Bronchial epithelial cell (primary cell): ENCODE measurements around the gene HGS. TPM values are rescaled to one million over a fixed set of nuclear protein-coding genes. Genes with fewer than 3 reads are reported as not detected.
"Not testable (repeated sequence)": the region's sequence is repeated elsewhere in the genome, so short reads cannot be mapped to it uniquely, and the experiment has no call there.

ENCODE experiments used
- DNase-seq: peaks from one replicate; pipeline ENCODE4 v3.0.0-alpha.2; 2010; ENCODE audit warnings: low read depth
- FAIRE-seq: peaks from 2 replicates; lab custom pipeline; 2011; peaks lifted over from hg19 to GRCh38; lab: Jason Lieb, UNC
- H3K27me3 ChIP-seq: 2 replicates; pipeline ENCODE4 v1.5.1; 2011; ENCODE audit warnings: low read length; ENCODE audit not compliant: control insufficient read depth, insufficient read depth
- H3K36me3 ChIP-seq: 2 replicates; pipeline ENCODE4 v1.5.1; 2011; ENCODE audit warnings: low read length; ENCODE audit not compliant: control insufficient read depth, insufficient read depth
- H3K4me3 ChIP-seq: 2 replicates; pipeline ENCODE4 v1.5.1; 2011; ENCODE audit warnings: mild to moderate bottlenecking, low read depth, low read length, control low read depth
- CTCF ChIP-seq: IDR thresholded peaks from 2 replicates; pipeline ENCODE4 v1.5.1; 2011; ENCODE audit warnings: mild to moderate bottlenecking, moderate library complexity, low read length, control low read depth, inconsistent platforms; ENCODE audit not compliant: insufficient read depth, severe bottlenecking
- total RNA-seq: library from RNA; depleted of rRNA; stranded (reverse); fragments of >200 nt; gene quantifications from 2 replicates; pipeline ENCODE4 v1.2.1, GENCODE V29; 2014

HGS gene
- total RNA-seq, 1 donor from 2014 or later, result 77.7 TPM

DNA sequence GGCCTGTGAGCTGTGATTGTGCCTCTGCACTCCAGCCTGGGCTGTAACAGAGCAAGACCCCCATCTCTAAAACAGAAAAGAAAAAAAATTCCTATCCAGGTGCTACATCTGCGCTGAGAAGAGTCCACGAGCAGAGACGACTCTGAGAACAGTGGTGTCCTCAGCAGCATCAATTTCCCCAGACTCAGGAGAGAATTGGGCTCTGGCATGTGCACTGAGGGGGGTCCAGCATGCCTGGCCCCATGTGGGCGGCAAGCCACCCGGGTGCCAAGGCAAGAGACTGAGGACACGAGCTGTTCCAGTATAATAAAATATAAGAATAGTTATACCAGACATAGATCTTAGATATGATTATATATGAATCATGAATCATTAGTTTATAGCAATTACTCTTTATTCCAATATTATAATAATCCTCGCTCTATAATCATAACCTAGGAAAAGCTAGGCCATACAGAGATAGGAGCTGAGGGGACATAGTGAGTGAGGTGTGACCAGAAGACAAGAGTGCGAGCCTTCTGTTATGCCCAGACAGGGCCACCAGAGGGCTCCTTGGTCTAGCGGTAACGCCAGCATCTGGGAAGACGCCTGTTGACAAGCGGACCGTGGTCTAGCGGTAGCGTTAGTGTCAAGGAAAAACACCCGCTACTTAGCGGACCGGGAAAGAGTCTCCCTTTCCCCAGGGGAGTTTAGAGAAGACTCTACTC, 8.1 kb upstream of the HGS start:
- not testable (repeated sequence) for H3K27me3 ChIP-seq, FAIRE-seq, H3K4me3 ChIP-seq
- peak; percentile 26 for DNase-seq
- peak; percentile 57 for TF ChIP-seq CTCF
- peaks cover 23% of the 10 kb centered on the region for H3K36me3 ChIP-seq

DNA sequence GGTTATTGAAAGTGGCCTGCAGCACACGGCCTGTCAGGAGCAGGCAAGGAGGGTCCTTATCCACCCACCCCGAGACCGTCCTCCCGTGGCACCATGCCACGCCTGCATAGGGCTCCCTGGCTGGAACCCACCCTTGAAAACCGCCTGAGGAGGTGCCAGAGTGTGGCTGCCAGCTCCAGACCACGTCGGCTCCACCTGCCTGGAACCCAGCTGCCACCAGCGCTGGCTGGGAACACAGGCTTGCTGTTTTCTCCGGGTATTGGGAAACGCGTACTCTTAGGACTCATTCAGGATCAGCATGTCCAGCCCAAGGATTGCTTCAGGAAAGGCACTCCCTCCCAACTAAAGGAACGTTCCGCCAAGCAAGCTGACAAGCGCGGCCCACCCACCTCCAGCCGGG, 6.9 kb upstream of the HGS start:
- no peak for TF ChIP-seq CTCF
- H3K4me3 ChIP-seq, result no peak overlapping the region
- H3K27me3 ChIP-seq, result no peaks in the 10 kb centered on the region
- no peak for DNase-seq
- H3K36me3 ChIP-seq, result peaks cover 22% of the 10 kb centered on the region
- no peak for FAIRE-seq

DNA sequence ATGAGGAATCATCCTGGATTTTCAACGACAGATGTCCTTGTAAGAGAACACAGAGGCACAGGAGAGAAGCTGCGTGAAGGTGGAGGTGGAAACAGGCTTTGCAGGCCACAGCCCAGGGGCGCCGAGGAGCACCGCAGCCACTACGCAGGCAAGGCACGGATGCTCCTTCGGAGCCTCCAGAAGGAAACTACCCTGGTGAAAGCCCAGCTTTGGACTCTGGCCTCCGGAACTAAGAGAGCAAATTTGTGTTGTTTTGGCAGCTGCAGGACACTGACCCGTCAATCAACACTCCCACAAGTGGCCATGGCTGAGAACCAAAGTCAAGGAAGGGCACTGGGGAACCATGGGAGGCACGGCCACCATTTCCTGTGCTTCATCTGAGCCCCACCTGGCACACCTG, 3.7 kb upstream of the HGS start:
- Histone ChIP-seq H3K36me3 (peaks cover 7% of the 10 kb centered on the region), H3K4me3 (no peak overlapping the region), H3K27me3 (no peaks in the 10 kb centered on the region)
- no peak for FAIRE-seq
- TF ChIP-seq CTCF, result no peak
- DNase-seq, result no peak

DNA sequence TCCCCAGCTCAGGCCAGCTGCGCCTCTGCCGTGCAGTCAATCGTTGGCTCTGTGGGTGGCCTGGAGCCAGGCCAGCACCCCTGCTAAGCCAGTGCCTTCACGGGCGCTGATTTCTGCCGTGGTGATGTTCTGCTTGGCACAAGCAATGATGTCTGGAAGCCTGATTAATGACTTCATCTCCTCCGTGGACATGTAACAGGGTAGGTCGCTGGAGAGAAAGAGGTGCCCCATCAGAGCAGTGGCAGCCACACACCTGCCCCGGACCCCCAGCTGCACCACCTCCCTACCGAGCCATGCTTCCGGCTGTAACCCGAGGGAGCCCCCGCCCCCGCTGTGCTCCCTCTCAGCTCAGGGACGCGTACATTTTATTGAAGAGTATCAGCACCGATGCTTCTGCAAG, 2.1 kb upstream of the HGS start:
- Histone ChIP-seq H3K36me3 (peaks cover 14% of the 10 kb centered on the region), H3K27me3 (no peaks in the 10 kb centered on the region), H3K4me3 (no peak overlapping the region)
- DNase-seq (no peak), FAIRE-seq (no peak)
- no peak for TF ChIP-seq CTCF

DNA sequence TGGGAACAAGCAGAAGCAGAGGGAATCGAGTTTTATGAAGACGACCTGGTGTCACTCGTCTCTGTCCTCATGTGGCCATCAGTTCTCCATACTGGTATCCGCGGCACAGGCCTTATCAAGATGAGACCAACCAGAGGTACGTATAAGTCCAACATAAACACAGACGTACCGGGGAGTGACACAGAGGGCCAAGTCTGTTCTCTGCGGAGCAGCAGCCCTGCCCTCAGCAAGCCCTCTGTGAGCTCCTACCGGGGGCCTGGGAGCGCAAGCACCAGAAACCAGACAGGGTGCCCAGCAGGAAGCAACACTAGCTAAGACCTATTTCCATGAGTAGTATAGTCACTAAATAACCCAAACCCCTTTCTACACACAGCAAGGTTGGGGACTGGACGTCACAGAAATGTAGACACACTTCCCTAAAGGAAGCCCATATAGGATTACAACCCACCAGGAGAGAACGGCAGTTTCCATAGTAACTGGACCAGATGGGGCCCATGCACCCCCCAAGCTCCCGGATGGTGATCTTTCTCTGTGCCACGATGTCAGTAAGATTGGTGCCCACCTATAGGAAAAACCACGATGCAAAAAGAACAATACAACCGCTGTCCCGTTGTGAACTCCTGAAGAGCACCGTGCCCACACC, 1.1 kb upstream of the HGS start:
- no peak for FAIRE-seq
- H3K27me3 ChIP-seq, result no peaks in the 10 kb centered on the region
- DNase-seq, result no peak
- peaks cover 23% of the 10 kb centered on the region for H3K36me3 ChIP-seq
- no peak for TF ChIP-seq CTCF
- peak overlapping the region; percentile 96 for H3K4me3 ChIP-seq

GRCh38 chr17:81683208-81683583, 615 bp upstream of the HGS start:
- DNase-seq, result no peak
- TF ChIP-seq CTCF, result no peak
- peaks cover 29% of the 10 kb centered on the region for H3K36me3 ChIP-seq
- peak overlapping the region; percentile 96 for H3K4me3 ChIP-seq
- no peaks in the 10 kb centered on the region for H3K27me3 ChIP-seq
- FAIRE-seq, result no peak
